ENCODE measurements around the gene C20orf173.

DNA sequence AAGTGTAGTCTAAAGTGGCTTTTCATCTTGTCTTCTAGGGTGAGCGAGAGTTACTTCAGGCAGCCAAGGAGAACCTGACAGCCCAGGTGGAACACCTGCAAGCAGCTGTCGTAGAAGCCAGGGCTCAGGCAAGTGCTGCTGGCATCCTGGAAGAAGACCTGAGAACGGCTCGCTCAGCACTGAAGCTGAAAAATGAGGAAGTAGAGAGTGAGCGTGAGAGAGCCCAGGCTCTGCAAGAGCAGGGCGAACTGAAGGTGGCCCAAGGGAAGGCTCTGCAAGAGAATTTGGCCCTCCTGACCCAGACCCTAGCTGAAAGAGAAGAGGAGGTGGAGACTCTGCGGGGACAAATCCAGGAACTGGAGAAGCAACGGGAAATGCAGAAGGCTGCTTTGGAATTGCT, 27.1 kb downstream of the C20orf173 start:
- TF ChIP-seq, protein P1, sequence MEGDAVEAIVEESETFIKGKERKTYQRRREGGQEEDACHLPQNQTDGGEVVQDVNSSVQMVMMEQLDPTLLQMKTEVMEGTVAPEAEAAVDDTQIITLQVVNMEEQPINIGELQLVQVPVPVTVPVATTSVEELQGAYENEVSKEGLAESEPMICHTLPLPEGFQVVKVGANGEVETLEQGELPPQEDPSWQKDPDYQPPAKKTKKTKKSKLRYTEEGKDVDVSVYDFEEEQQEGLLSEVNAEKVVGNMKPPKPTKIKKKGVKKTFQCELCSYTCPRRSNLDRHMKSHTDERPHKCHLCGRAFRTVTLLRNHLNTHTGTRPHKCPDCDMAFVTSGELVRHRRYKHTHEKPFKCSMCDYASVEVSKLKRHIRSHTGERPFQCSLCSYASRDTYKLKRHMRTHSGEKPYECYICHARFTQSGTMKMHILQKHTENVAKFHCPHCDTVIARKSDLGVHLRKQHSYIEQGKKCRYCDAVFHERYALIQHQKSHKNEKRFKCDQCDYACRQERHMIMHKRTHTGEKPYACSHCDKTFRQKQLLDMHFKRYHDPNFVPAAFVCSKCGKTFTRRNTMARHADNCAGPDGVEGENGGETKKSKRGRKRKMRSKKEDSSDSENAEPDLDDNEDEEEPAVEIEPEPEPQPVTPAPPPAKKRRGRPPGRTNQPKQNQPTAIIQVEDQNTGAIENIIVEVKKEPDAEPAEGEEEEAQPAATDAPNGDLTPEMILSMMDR (IDR thresholded peaks at IDR 0.05; ENCODE audit: insufficient read depth, low read length, poor library complexity, severe bottlenecking), result no peak
- no peak for TF ChIP-seq EZH2phosphoT487 (conservative IDR thresholded peaks at IDR 0.05; ENCODE audit: low read length)

Measured in SU-DHL-6 (cell line).